ENCODE data around the gene NCR3LG1. TPM values are rescaled to one million over a fixed set of nuclear protein-coding genes. Genes with fewer than 3 reads are reported as not detected.

NCR3LG1 gene
- total and polyA plus RNA-seq, 9 of the 15 experiments (the other 6 are each of a cell fraction or from before 2014, with no cell fraction given): 4.1 to 39.8 (median 25.1) TPM

- TF ChIP-seq, protein P1, sequence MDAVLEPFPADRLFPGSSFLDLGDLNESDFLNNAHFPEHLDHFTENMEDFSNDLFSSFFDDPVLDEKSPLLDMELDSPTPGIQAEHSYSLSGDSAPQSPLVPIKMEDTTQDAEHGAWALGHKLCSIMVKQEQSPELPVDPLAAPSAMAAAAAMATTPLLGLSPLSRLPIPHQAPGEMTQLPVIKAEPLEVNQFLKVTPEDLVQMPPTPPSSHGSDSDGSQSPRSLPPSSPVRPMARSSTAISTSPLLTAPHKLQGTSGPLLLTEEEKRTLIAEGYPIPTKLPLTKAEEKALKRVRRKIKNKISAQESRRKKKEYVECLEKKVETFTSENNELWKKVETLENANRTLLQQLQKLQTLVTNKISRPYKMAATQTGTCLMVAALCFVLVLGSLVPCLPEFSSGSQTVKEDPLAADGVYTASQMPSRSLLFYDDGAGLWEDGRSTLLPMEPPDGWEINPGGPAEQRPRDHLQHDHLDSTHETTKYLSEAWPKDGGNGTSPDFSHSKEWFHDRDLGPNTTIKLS (IDR thresholded peaks at IDR 0.05; ENCODE audit: borderline replicate concordance, low read depth): peak; percentile 87
- TF ChIP-seq NFE2L1 (tag; IDR thresholded peaks at IDR 0.05; ENCODE audit: borderline replicate concordance, low read depth) (no peak), PCBP2 (IDR thresholded peaks at IDR 0.05; ENCODE audit: low read depth, low read length, poor library complexity, severe bottlenecking) (no peak), ZBTB1 (CRISPR knock-in tag; IDR thresholded peaks at IDR 0.05; ENCODE audit: borderline replicate concordance, low read depth) (no peak; the same call in 1 of the 2 replicates), POLR2H (tag; IDR thresholded peaks at IDR 0.05; ENCODE audit: low read depth) (peak; percentile 47; the same call in 1 of the 2 replicates), ZNF165 (CRISPR knock-in tag; IDR thresholded peaks at IDR 0.05; ENCODE audit: borderline replicate concordance) (no peak), GMEB1 (CRISPR knock-in tag; IDR thresholded peaks at IDR 0.05) (0 out of 2 replicates have a peak, but pooled peaks have one; percentile 13), SAFB (IDR thresholded peaks at IDR 0.05; ENCODE audit: borderline replicate concordance, low read depth, low read length) (peak; percentile 60; the same call in 1 of the 2 replicates), ZFPM2 (CRISPR knock-in tag; IDR thresholded peaks at IDR 0.05) (no peak), HDAC1 (IDR thresholded peaks at IDR 0.05) (peak in 1 of 2 experiments; percentile 49; a peak in 1 of 4 replicates), CHD2 (IDR thresholded peaks at IDR 0.05; ENCODE audit: low read depth, low read length) (peak; percentile 92), BACH1 (tag; IDR thresholded peaks at IDR 0.05) (no peak), CBX1 (IDR thresholded peaks at IDR 0.05; ENCODE audit: low read depth) (no peak)
- TF ChIP-seq, protein P2, sequence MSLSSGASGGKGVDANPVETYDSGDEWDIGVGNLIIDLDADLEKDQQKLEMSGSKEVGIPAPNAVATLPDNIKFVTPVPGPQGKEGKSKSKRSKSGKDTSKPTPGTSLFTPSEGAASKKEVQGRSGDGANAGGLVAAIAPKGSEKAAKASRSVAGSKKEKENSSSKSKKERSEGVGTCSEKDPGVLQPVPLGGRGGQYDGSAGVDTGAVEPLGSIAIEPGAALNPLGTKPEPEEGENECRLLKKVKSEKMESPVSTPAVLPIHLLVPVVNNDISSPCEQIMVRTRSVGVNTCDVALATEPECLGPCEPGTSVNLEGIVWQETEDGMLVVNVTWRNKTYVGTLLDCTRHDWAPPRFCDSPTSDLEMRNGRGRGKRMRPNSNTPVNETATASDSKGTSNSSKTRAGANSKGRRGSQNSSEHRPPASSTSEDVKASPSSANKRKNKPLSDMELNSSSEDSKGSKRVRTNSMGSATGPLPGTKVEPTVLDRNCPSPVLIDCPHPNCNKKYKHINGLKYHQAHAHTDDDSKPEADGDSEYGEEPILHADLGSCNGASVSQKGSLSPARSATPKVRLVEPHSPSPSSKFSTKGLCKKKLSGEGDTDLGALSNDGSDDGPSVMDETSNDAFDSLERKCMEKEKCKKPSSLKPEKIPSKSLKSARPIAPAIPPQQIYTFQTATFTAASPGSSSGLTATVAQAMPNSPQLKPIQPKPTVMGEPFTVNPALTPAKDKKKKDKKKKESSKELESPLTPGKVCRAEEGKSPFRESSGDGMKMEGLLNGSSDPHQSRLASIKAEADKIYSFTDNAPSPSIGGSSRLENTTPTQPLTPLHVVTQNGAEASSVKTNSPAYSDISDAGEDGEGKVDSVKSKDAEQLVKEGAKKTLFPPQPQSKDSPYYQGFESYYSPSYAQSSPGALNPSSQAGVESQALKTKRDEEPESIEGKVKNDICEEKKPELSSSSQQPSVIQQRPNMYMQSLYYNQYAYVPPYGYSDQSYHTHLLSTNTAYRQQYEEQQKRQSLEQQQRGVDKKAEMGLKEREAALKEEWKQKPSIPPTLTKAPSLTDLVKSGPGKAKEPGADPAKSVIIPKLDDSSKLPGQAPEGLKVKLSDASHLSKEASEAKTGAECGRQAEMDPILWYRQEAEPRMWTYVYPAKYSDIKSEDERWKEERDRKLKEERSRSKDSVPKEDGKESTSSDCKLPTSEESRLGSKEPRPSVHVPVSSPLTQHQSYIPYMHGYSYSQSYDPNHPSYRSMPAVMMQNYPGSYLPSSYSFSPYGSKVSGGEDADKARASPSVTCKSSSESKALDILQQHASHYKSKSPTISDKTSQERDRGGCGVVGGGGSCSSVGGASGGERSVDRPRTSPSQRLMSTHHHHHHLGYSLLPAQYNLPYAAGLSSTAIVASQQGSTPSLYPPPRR (CRISPR knock-in tag; IDR thresholded peaks at IDR 0.05; ENCODE audit: borderline replicate concordance): no peak
- TF ChIP-seq, protein P3, sequence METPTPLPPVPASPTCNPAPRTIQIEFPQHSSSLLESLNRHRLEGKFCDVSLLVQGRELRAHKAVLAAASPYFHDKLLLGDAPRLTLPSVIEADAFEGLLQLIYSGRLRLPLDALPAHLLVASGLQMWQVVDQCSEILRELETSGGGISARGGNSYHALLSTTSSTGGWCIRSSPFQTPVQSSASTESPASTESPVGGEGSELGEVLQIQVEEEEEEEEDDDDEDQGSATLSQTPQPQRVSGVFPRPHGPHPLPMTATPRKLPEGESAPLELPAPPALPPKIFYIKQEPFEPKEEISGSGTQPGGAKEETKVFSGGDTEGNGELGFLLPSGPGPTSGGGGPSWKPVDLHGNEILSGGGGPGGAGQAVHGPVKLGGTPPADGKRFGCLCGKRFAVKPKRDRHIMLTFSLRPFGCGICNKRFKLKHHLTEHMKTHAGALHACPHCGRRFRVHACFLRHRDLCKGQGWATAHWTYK (CRISPR knock-in tag; IDR thresholded peaks at IDR 0.05): 0 out of 2 replicates have a peak, but pooled peaks have one; percentile 42
Observed at GRCh38 chr11:17351510-17352176, at the start of gene NCR3LG1 (continued).

Measured in K562 (cell line).